ENCODE data around the gene SUMF2. TPM values are rescaled to one million over a fixed set of nuclear protein-coding genes. Genes with fewer than 3 reads are reported as not detected.

SUMF2 gene
- total and polyA plus RNA-seq, 2 of the 13 experiments (the other 11 are each of a cell fraction or from before 2014, with no cell fraction given): 48.9 to 54.4 TPM

DNA sequence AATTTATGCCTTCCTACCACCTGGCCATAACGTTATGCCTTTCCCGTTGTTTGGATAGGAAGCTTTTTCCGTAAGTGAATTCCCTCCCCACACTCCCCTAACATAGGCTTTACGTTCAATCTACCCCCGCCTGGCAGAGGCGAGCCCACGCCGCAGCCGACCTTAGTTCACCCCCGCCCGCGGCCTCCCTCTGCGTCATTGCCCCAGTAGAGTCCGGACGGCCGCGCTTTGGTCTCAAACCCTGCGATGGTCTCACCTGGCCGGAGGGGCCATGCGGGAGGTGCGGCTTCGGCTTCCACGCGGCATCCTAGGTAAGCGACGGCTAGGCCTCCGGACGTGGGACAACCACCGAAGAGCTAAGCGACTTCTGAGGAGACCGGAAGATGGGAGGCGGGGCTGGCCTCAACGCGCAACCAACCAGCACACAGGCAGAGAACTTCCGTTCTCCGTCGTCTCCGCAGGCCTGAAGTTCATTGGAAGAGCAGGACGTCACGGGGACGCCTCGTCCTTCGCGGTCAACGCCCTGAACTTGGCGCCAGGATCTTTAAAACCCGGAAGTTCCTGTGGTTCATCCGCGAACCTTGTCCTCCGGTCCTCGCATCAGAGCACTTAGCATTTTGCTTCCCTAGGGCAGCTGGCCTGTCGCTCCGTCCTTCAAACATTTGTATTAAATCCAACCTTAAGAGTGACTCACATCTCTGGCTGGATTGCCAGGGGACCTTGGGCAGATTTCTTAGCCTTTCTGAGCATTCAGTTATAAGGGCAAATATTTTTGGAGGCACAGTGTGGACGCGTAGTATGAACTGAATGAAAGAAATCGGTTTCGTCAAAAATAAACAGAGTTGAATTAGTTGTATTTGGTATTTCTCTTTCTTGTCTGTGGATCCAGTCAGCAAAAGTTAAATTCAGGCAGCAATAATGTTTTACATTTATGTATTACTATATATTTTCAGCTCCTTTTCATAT is 42.3 kb downstream of the SUMF2 start, which contains the start of gene CHCHD2 (continued):
- peak; percentile 90; the same call in 1 of the 2 replicates for TF ChIP-seq AHR (CRISPR knock-in tag; IDR thresholded peaks at IDR 0.05)
- no peak for TF ChIP-seq ZKSCAN8 (CRISPR knock-in tag; IDR thresholded peaks at IDR 0.05; ENCODE audit: borderline replicate concordance)
- TF ChIP-seq ZNF501 (CRISPR knock-in tag; IDR thresholded peaks at IDR 0.05): peak; percentile 89
- 0 out of 2 replicates have a peak, but pooled peaks have one; percentile 34 for TF ChIP-seq SMAD1 (CRISPR knock-in tag; IDR thresholded peaks at IDR 0.05; ENCODE audit: borderline replicate concordance, low read depth)
- TF ChIP-seq, protein P1, sequence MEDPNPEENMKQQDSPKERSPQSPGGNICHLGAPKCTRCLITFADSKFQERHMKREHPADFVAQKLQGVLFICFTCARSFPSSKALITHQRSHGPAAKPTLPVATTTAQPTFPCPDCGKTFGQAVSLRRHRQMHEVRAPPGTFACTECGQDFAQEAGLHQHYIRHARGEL (CRISPR knock-in tag; IDR thresholded peaks at IDR 0.05): no peak
- TF ChIP-seq, protein P2, sequence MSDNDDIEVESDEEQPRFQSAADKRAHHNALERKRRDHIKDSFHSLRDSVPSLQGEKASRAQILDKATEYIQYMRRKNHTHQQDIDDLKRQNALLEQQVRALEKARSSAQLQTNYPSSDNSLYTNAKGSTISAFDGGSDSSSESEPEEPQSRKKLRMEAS (IDR thresholded peaks at IDR 0.05): peak; percentile 80
- no peak for TF ChIP-seq MAZ (IDR thresholded peaks at IDR 0.05; ENCODE audit: borderline replicate concordance, low read depth, low read length)
- peak; percentile 72 for TF ChIP-seq MAZ (CRISPR knock-in tag; IDR thresholded peaks at IDR 0.05; ENCODE audit: low read depth)
- TF ChIP-seq MYNN (CRISPR knock-in tag; IDR thresholded peaks at IDR 0.05; ENCODE audit: low read depth): no peak
- peak; percentile 57; the same call in 1 of the 2 replicates for TF ChIP-seq ZNF331 (CRISPR knock-in tag; IDR thresholded peaks at IDR 0.05)
- TF ChIP-seq ZNF441 (CRISPR knock-in tag; IDR thresholded peaks at IDR 0.05; ENCODE audit: borderline replicate concordance): peak; percentile 59; the same call in 1 of the 2 replicates
- TF ChIP-seq SP1 (IDR thresholded peaks at IDR 0.05): no peak
- TF ChIP-seq SP1 (CRISPR knock-in tag; IDR thresholded peaks at IDR 0.05): peak; percentile 46
- 0 out of 2 replicates have a peak, but pooled peaks have one; percentile 31 for TF ChIP-seq DNMT3B (CRISPR knock-in tag; conservative IDR thresholded peaks at IDR 0.05)
- TF ChIP-seq ZNF616 (CRISPR knock-in tag; IDR thresholded peaks at IDR 0.05; ENCODE audit: low read depth): peak; percentile 66; the same call in 1 of the 2 replicates
- TF ChIP-seq XBP1 (CRISPR knock-in tag; IDR thresholded peaks at IDR 0.05): no peak
- no peak for TF ChIP-seq ZNF496 (CRISPR knock-in tag; IDR thresholded peaks at IDR 0.05; ENCODE audit: insufficient replicate concordance)
- TF ChIP-seq RORA (CRISPR knock-in tag; IDR thresholded peaks at IDR 0.05): no peak
- TF ChIP-seq, protein P3, sequence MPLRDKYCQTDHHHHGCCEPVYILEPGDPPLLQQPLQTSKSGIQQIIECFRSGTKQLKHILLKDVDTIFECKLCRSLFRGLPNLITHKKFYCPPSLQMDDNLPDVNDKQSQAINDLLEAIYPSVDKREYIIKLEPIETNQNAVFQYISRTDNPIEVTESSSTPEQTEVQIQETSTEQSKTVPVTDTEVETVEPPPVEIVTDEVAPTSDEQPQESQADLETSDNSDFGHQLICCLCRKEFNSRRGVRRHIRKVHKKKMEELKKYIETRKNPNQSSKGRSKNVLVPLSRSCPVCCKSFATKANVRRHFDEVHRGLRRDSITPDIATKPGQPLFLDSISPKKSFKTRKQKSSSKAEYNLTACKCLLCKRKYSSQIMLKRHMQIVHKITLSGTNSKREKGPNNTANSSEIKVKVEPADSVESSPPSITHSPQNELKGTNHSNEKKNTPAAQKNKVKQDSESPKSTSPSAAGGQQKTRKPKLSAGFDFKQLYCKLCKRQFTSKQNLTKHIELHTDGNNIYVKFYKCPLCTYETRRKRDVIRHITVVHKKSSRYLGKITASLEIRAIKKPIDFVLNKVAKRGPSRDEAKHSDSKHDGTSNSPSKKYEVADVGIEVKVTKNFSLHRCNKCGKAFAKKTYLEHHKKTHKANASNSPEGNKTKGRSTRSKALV (CRISPR knock-in tag; IDR thresholded peaks at IDR 0.05): no peak
- peak; percentile 80 for TF ChIP-seq SPEN (CRISPR knock-in tag; IDR thresholded peaks at IDR 0.05; ENCODE audit: low read depth)
- TF ChIP-seq NR2C2 (CRISPR knock-in tag; IDR thresholded peaks at IDR 0.05; ENCODE audit: borderline replicate concordance): peak; percentile 95
- TF ChIP-seq ZNF891 (CRISPR knock-in tag; IDR thresholded peaks at IDR 0.05): peak; percentile 97
- TF ChIP-seq, protein P4, sequence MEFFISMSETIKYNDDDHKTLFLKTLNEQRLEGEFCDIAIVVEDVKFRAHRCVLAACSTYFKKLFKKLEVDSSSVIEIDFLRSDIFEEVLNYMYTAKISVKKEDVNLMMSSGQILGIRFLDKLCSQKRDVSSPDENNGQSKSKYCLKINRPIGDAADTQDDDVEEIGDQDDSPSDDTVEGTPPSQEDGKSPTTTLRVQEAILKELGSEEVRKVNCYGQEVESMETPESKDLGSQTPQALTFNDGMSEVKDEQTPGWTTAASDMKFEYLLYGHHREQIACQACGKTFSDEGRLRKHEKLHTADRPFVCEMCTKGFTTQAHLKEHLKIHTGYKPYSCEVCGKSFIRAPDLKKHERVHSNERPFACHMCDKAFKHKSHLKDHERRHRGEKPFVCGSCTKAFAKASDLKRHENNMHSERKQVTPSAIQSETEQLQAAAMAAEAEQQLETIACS (CRISPR knock-in tag; IDR thresholded peaks at IDR 0.05): no peak
- TF ChIP-seq ZEB1 (IDR thresholded peaks at IDR 0.05; ENCODE audit: insufficient replicate concordance, low read depth): no peak
- TF ChIP-seq, protein P5, sequence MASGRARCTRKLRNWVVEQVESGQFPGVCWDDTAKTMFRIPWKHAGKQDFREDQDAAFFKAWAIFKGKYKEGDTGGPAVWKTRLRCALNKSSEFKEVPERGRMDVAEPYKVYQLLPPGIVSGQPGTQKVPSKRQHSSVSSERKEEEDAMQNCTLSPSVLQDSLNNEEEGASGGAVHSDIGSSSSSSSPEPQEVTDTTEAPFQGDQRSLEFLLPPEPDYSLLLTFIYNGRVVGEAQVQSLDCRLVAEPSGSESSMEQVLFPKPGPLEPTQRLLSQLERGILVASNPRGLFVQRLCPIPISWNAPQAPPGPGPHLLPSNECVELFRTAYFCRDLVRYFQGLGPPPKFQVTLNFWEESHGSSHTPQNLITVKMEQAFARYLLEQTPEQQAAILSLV (CRISPR knock-in tag; IDR thresholded peaks at IDR 0.05; ENCODE audit: borderline replicate concordance): peak; percentile 50; the same call in 1 of the 2 replicates

Data from HepG2 (cell line).